WTC11 (cell line): ENCODE results near the gene R3HCC1L. TPM values are rescaled to one million over a fixed set of nuclear protein-coding genes. Genes with fewer than 3 reads are reported as not detected.

Experiments
- ATAC-seq: fragments of 200-7000 bp; cut with Tn5 transposase; 2 replicates; pipeline ENCODE4 v1.10.0; 2021; ENCODE audit warnings: mild to moderate bottlenecking, moderate library complexity
- CTCF ChIA-PET: fragments of 300-600 bp; sonication (Branson Sonifier 250); formaldehyde crosslinking; loops from one replicate; lab custom pipeline; 2021; ENCODE audit warnings: antibody characterized with exemption; lab: Charles Lee
- POLR2A ChIA-PET: fragments of 350-600 bp; sonication (Branson Sonifier 250); formaldehyde crosslinking; loops from one replicate; lab custom pipeline; 2021; ENCODE audit warnings: antibody characterized with exemption; lab: Charles Lee
- DNase-seq: peaks from one replicate; pipeline ENCODE4 v3.0.0; 2021; ENCODE audit warnings: low spot score
- H3K27ac Mint-ChIP-seq: 2 replicates; pipeline ENCODE4 v1.8.0; 2021; ENCODE audit warnings: mixed read lengths
- H3K27me3 Mint-ChIP-seq: 2 replicates; pipeline ENCODE4 v1.8.0; 2021; ENCODE audit warnings: low read depth, mild to moderate bottlenecking, moderate library complexity, mixed read lengths
- H3K36me3 Mint-ChIP-seq: 2 replicates; pipeline ENCODE4 v1.8.0; 2021; ENCODE audit warnings: mixed read lengths
- H3K4me1 Mint-ChIP-seq: 2 replicates; pipeline ENCODE4 v1.8.0; 2022; ENCODE audit warnings: mixed read lengths
- H3K4me3 Mint-ChIP-seq: 2 replicates; pipeline ENCODE4 v1.8.0; 2021; ENCODE audit warnings: mild to moderate bottlenecking, moderate library complexity, mixed read lengths
- H3K9me3 Mint-ChIP-seq: 2 replicates; pipeline ENCODE4 v1.8.0; 2021; ENCODE audit warnings: mixed read lengths
- AFF4 ChIP-seq: sonication (generic); formaldehyde crosslinking; IDR thresholded peaks from 2 replicates; pipeline ENCODE4 v1.8.1; 2023; ENCODE audit warnings: mild to moderate bottlenecking, missing genetic modification reagents, borderline replicate concordance
- ATF1 ChIP-seq: sonication (generic); formaldehyde crosslinking; IDR thresholded peaks from 2 replicates; pipeline ENCODE4 v1.8.1; 2023; ENCODE audit warnings: mild to moderate bottlenecking, moderate library complexity, missing genetic modification reagents
- CREB1 ChIP-seq: sonication (generic); formaldehyde crosslinking; IDR thresholded peaks from 2 replicates; pipeline ENCODE4 v1.8.0; 2023; ENCODE audit warnings: mild to moderate bottlenecking, missing genetic modification reagents
- CREM ChIP-seq: sonication (generic); formaldehyde crosslinking; IDR thresholded peaks from 2 replicates; pipeline ENCODE4 v1.8.1; 2022; ENCODE audit warnings: mild to moderate bottlenecking, missing genetic modification reagents, moderate library complexity
- E2F5 ChIP-seq: sonication (generic); formaldehyde crosslinking; IDR thresholded peaks from 2 replicates; pipeline ENCODE4 v1.8.1; 2022; ENCODE audit warnings: mild to moderate bottlenecking, moderate library complexity, missing genetic modification reagents
- FOXP1 ChIP-seq: sonication (generic); formaldehyde crosslinking; IDR thresholded peaks from 2 replicates; pipeline ENCODE4 v1.8.0; 2022; ENCODE audit warnings: missing genetic modification reagents, mild to moderate bottlenecking, moderate library complexity, borderline replicate concordance
- GABPB1 ChIP-seq: sonication (generic); formaldehyde crosslinking; IDR thresholded peaks from 2 replicates; pipeline ENCODE4 v1.8.1; 2023; ENCODE audit warnings: mild to moderate bottlenecking, missing genetic modification reagents
- NFYB ChIP-seq: sonication (generic); formaldehyde crosslinking; conservative IDR thresholded peaks from 2 replicates; pipeline ENCODE4 v1.8.0; 2022; ENCODE audit warnings: low read depth, missing genetic modification reagents
- OVOL2 ChIP-seq: fragments of 250-450 bp; sonication (Bioruptor Pico); IDR thresholded peaks from 2 replicates; pipeline ENCODE4 v1.9.0; 2021; ENCODE audit warnings: mild to moderate bottlenecking, borderline replicate concordance
- PRDM15 ChIP-seq: sonication (generic); formaldehyde crosslinking; IDR thresholded peaks from 2 replicates; pipeline ENCODE4 v1.8.0; 2022; ENCODE audit warnings: missing genetic modification reagents
- PRRX2 ChIP-seq: fragments of 250-450 bp; sonication (Bioruptor Pico); IDR thresholded peaks from 2 replicates; pipeline ENCODE4 v1.8.0; 2021; ENCODE audit warnings: mild to moderate bottlenecking
- RORB ChIP-seq: fragments of 250-450 bp; sonication (Bioruptor Pico); IDR thresholded peaks from 2 replicates; pipeline ENCODE4 v1.9.0; 2021; ENCODE audit warnings: mild to moderate bottlenecking
- SMAD4 ChIP-seq: sonication (generic); formaldehyde crosslinking; IDR thresholded peaks from 2 replicates; pipeline ENCODE4 v1.8.0; 2022; ENCODE audit warnings: mild to moderate bottlenecking, missing genetic modification reagents
- SOX15 ChIP-seq: fragments of 250-450 bp; sonication (Bioruptor Pico); IDR thresholded peaks from 2 replicates; pipeline ENCODE4 v1.9.0; 2021; ENCODE audit warnings: mild to moderate bottlenecking
- SP1 ChIP-seq: sonication (generic); formaldehyde crosslinking; conservative IDR thresholded peaks from 2 replicates; pipeline ENCODE4 v1.8.1; 2022; ENCODE audit warnings: missing genetic modification reagents
- ZBTB21 ChIP-seq: sonication (generic); formaldehyde crosslinking; IDR thresholded peaks from 2 replicates; pipeline ENCODE4 v1.8.1; 2023; ENCODE audit warnings: mild to moderate bottlenecking, missing genetic modification reagents, borderline replicate concordance
- ZNF138 ChIP-seq: sonication (generic); formaldehyde crosslinking; conservative IDR thresholded peaks from 2 replicates; pipeline ENCODE4 v1.8.1; 2022; ENCODE audit warnings: mild to moderate bottlenecking, moderate library complexity, missing genetic modification reagents
- ZNF317 ChIP-seq: sonication (generic); formaldehyde crosslinking; IDR thresholded peaks from 2 replicates; pipeline ENCODE4 v1.8.1; 2023; ENCODE audit warnings: low read depth, mild to moderate bottlenecking, moderate library complexity, missing genetic modification reagents, borderline replicate concordance
- ZNF512 ChIP-seq: sonication (generic); formaldehyde crosslinking; IDR thresholded peaks from 2 replicates; pipeline ENCODE4 v1.8.1; 2022; ENCODE audit warnings: missing genetic modification reagents, borderline replicate concordance
- total RNA-seq: library from RNA; stranded (reverse); gene quantifications from 3 replicates; pipeline ENCODE4 v1.2.3, GENCODE V29; 2021
- TF ChIP-seq, protein P1 (sequence below): sonication (generic); formaldehyde crosslinking; IDR thresholded peaks from 2 replicates; pipeline ENCODE4 v1.8.1; 2023; ENCODE audit warnings: mild to moderate bottlenecking, missing genetic modification reagents, moderate library complexity
- TF ChIP-seq, protein P2 (sequence below): sonication (generic); formaldehyde crosslinking; IDR thresholded peaks from 2 replicates; pipeline ENCODE4 v1.8.0; 2022; ENCODE audit warnings: mild to moderate bottlenecking, missing genetic modification reagents
- TF ChIP-seq, protein P3 (sequence below): sonication (generic); formaldehyde crosslinking; IDR thresholded peaks from 2 replicates; pipeline ENCODE4 v1.8.1; 2023; ENCODE audit warnings: mild to moderate bottlenecking, moderate library complexity, missing genetic modification reagents

Gene R3HCC1L
- total RNA-seq, 1 experiment from 2014 or later, result 14.7 TPM

- TF ChIP-seq, protein P1, sequence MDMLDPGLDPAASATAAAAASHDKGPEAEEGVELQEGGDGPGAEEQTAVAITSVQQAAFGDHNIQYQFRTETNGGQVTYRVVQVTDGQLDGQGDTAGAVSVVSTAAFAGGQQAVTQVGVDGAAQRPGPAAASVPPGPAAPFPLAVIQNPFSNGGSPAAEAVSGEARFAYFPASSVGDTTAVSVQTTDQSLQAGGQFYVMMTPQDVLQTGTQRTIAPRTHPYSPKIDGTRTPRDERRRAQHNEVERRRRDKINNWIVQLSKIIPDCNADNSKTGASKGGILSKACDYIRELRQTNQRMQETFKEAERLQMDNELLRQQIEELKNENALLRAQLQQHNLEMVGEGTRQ, result no peak
- no peak for TF ChIP-seq ZNF138 (CRISPR knock-in tag)
- no peak for TF ChIP-seq ATF1 (CRISPR knock-in tag)
- TF ChIP-seq ZBTB21 (CRISPR knock-in tag), result no peak
- TF ChIP-seq PRDM15, result no peak
- TF ChIP-seq AFF4 (CRISPR knock-in tag), result no peak
- no peak for TF ChIP-seq OVOL2 (CRISPR knock-in tag)
- no peak for TF ChIP-seq RORB (CRISPR knock-in tag)
- no peak for TF ChIP-seq GABPB1 (CRISPR knock-in tag)
- TF ChIP-seq SP1, result no peak
- TF ChIP-seq ZNF512, result no peak
- TF ChIP-seq SMAD4, result no peak
- no peak for TF ChIP-seq PRRX2
- TF ChIP-seq SOX15, result no peak
Observed at GRCh38 chr10:98213740-98214139, 79.3 kb downstream of the R3HCC1L start (continued).

- no peak for DNase-seq
- CTCF ChIA-PET, result no interaction called here
- peaks cover 4% of the 10 kb centered on the region; the same call in 1 of the 2 replicates for H3K4me1 Mint-ChIP-seq
- POLR2A ChIA-PET, result no interaction called here
- H3K27ac Mint-ChIP-seq, result no peak overlapping the region
- H3K9me3 Mint-ChIP-seq, result peaks cover 11% of the 10 kb centered on the region
- H3K4me3 Mint-ChIP-seq, result no peak overlapping the region
- no peak for ATAC-seq
- peaks cover 9% of the 10 kb centered on the region for H3K36me3 Mint-ChIP-seq
- no peaks in the 10 kb centered on the region for H3K27me3 Mint-ChIP-seq
- TF ChIP-seq, protein P2, sequence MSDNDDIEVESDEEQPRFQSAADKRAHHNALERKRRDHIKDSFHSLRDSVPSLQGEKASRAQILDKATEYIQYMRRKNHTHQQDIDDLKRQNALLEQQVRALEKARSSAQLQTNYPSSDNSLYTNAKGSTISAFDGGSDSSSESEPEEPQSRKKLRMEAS (CRISPR knock-in tag), result no peak
- TF ChIP-seq ZNF317, result no peak
- no peak for TF ChIP-seq FOXP1 (CRISPR knock-in tag)
- no peak for TF ChIP-seq NFYB
- TF ChIP-seq, protein P3, sequence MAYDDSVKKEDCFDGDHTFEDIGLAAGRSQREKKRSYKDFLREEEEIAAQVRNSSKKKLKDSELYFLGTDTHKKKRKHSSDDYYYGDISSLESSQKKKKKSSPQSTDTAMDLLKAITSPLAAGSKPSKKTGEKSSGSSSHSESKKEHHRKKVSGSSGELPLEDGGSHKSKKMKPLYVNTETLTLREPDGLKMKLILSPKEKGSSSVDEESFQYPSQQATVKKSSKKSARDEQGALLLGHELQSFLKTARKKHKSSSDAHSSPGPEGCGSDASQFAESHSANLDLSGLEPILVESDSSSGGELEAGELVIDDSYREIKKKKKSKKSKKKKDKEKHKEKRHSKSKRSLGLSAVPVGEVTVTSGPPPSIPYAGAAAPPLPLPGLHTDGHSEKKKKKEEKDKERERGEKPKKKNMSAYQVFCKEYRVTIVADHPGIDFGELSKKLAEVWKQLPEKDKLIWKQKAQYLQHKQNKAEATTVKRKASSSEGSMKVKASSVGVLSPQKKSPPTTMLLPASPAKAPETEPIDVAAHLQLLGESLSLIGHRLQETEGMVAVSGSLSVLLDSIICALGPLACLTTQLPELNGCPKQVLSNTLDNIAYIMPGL (CRISPR knock-in tag), result no peak
- no peak for TF ChIP-seq E2F5
- TF ChIP-seq AFF4 (CRISPR knock-in tag), result no peak
- no peak for TF ChIP-seq CREB1 (CRISPR knock-in tag)
- TF ChIP-seq CREM (CRISPR knock-in tag), result no peak
Observed at GRCh38 chr10:98215373-98215772, 80.9 kb downstream of the R3HCC1L start.
